HG03097 (cell line): Measurements from ENCODE around the gene SLC38A1.
"Not testable (repeated sequence)": the region's sequence is repeated elsewhere in the genome, so short reads cannot be mapped to it uniquely, and the experiment has no call there.

ENCODE experiments used
- ATAC-seq: cut with Tn5 transposase; IDR thresholded peaks from one replicate; pipeline ENCODE4 v1.9.1; 2021; ENCODE audit not compliant: unreplicated experiment, low FRiP score

The SLC38A1 gene

DNA sequence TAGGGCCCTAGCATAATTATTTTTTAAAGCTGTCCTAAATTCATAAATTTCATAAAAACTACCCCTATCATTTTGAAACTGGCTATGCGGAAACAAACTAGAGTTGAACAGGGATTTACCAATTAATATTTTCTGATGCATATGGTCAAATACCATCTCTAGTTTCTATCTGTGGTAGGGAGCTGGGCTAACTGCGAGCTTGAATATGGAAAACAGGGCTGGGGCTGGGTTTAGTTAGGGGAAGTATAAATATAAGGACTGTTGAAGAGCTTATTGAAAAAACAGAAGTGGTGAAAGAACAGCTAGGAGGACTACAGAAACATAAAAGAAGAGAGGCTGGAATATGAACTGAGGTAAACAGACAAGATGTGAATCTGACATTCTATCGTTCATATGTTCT lies 91.8 kb downstream of the SLC38A1 start:
- ATAC-seq = no peak

GRCh38 chr12:46174919-46175318 lies 93.9 kb downstream of the SLC38A1 start:
- ATAC-seq = no peak

GRCh38 chr12:46174061-46174662 lies 94.7 kb downstream of the SLC38A1 start:
- ATAC-seq = no peak

DNA sequence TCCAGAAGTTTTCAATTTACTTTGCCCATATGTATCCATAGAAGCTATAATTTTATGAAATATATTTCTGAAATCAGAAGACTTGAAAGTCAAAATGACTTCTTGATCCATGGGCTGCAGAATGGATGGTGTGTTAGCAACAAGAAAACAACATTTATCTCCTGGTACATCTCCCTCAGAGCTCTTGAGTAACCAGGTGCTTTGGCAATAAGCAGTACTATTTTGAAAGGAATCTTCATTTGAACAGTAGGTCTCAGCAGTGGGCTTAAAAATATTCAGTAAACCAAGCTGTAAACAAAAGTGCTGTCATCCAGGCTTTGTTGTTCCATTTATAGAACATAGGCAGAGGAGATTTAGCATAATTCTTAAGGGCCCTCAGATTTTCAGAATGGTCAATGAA lies 100.4 kb downstream of the SLC38A1 start:
- ATAC-seq = no peak

GRCh38 chr12:46167412-46167811 lies 101.4 kb downstream of the SLC38A1 start:
- no peak for ATAC-seq

GRCh38 chr12:46165191-46165590 lies 103.7 kb downstream of the SLC38A1 start:
- ATAC-seq = no peak

DNA sequence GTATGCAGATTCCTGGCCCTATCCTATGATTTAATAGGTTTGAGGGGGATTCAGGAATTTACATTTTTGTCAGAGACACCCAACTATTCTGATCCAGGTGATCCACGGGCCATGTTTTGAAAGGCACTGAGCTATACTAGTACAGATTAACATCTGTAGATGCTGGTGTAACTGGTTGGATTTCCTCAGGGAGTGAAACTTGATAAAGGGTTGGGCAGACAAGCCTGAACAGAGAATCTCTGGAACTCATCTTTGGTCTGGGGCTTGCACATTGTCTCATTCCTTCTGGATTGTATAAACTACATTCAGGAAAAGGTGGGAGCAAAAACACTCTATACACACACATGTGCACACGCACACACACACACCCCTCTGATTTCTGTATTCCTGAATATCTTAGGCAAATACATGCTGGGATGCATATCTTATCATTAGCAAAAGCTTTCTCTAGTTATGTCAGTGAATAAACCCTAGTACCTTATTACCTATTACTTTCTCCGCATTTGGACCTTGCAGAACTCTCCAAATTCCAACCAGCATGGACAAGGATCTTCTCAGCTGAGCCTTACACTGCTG lies 104.6 kb downstream of the SLC38A1 start:
- ATAC-seq = no peak

GRCh38 chr12:46162549-46163076 lies 106.2 kb downstream of the SLC38A1 start:
- not testable (repeated sequence) for ATAC-seq

DNA sequence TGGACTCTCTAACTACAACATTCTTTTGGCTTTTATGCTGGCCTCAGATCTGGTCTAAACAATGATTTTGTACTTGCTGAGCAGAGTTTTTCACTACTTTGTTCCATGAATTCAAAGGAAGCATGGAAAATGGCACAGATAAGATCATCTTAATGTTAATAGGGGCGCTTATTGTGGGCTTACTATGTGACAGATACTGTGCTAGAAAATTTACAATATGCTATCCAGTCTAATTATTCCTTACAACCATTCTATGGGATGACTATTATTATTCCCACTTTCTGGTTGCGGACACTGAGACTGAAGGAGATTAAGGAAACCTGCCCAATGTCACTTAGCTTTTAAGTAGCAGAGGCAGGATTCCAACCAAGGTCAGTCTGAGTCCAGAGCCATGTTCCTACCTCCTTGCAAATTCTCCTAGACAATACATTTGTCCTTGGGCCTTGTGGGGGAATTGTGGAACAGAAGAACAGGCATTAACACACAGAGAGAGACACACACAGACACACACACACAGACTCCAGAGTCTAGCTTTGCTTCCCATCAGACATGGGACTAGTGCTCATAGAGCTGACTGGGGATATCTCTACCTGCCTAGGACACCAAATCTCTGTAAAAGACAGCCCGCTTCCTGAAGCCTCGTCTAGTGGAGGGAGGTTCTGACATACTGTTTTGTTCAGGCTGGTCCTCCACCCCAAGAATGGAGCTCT lies 107.7 kb downstream of the SLC38A1 start:
- no peak for ATAC-seq

GRCh38 chr12:46160101-46160980 lies 108.5 kb downstream of the SLC38A1 start:
- no peak for ATAC-seq

- no peak for ATAC-seq
Observed at GRCh38 chr12:46159309-46159901, 109.4 kb downstream of the SLC38A1 start.

GRCh38 chr12:46158501-46158900 lies 110.3 kb downstream of the SLC38A1 start:
- no peak for ATAC-seq

DNA sequence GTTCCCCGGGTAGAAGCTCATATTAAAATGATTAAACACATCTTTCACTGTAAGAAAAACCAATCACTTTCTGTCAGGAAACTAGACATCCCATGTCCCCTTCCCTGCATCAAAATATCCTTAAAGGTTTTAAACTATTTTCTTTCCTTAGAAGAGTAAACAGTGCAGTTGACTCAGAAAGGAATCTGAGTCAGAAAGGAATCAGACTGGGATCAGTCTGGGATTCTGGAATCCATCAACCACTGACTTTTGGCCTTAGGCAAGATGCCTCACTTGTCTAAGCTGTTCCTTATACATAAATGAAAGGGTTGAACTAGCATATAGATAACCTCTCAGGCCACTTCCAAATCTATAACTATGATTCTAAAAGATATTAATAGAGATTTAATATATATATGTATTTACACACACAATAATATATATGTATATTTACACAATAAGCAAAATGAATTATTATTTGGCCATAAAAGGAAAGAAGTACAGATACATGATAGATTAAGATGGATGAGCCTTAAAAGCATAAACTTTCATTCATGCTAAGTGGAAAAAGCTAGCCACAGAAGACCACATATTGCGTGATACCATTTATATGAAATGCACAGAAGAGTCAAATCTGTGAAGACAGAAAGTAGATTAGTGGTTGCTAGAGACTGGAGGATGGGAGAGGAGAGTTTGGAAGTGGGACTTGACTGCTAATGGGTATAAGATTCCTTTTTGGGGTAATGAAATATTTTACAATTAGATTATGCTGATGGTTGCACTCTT lies 114.4 kb downstream of the SLC38A1 start:
- ATAC-seq = no peak

DNA sequence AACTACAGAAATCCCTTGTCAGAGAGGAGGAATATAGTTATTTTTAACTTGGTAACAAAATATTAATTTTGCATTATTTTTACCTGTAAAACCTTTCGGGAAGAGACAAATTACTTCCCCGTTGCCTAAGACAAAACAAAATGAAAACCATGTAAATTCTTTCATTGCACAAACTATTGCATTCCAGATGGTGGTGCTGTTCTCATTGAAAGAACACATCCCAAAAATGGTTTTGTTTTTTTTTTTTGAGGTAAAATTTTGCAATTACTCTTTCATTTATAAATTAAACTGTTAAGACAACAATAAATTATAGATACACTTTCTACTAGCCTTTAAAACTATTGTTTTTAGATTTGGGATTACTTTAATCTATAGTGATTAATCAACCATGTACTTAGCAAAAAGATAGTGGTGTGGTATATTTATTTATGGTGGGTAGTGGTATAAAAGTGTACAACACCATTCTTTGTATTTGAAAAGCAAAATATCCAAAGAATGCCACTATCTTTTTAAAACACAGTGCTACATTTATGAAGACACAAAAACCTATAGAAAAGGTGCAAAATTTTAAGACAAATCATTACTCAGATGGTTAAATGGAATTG lies 115.5 kb downstream of the SLC38A1 start:
- ATAC-seq = no peak

DNA sequence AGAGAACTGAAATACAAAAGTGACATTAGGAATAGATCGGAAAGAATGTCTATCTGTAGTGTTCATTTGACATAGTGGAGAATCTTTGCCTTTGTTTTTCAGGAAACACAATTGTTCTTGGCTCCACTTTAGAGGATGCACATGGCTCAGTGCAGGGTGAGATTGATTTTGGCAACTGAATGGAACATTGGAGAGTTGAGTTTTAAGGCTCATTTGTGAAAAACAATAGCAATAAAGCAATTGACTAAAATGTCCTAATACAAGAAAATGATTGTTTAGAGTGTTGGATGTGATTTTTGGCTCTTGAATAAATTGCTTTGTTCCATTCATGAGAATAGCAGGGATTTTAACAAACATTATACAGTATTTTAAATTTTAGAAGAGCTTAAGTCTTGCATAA lies 116.4 kb downstream of the SLC38A1 start:
- no peak for ATAC-seq

GRCh38 chr12:46150735-46151134 lies 118.1 kb downstream of the SLC38A1 start:
- ATAC-seq = no peak

DNA sequence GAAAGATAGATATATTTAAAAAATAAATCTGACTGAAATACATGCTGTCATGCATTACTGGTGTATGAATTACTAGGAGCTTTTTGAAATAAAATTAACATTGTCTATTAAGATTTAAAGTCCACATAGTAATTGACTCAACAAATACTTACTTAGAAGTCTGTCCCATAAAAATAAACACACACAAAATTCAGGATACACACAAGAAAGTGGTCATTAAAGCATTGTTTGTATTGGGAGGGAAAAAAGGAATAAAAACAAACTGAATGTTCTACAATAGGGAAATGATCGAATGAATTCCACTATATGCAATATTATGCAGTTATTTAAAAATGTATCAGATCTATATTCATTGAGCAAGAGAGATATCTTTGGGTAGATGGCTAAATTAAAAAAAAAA lies 118.9 kb downstream of the SLC38A1 start:
- no peak for ATAC-seq

DNA sequence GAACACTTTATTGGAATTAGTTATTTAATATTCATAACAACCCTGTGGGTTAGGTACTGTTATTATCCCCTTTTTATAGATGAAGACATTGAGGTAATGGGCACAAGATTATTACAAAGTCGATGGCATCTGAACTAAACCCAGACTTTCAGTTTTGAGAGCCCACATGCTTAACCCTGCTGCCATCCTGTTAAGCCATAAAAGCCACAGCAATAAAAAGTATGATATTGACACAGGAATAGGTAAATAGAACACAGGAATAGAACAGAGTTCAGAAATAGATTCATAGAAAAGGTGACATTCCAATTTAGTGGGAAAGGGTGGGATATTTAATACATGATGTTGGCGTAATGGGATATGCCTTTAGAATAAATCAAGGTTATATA lies 119.8 kb downstream of the SLC38A1 start:
- ATAC-seq = no peak

- ATAC-seq = no peak
Observed at GRCh38 chr12:46148327-46149078, 120.3 kb downstream of the SLC38A1 start.
